HG02970 (cell line): ENCODE measurements around the gene LINGO4.

Experiments
- ATAC-seq: cut with Tn5 transposase; IDR thresholded peaks from one replicate; pipeline ENCODE4 v1.9.1; 2021; ENCODE audit warnings: mild to moderate bottlenecking, moderate library complexity, moderate number of reproducible peaks; ENCODE audit not compliant: unreplicated experiment, low FRiP score

The LINGO4 gene

GRCh38 chr1:151805066-151805820 lies at the start of gene LINGO4:
LINGO4 (minus strand) TSS chr1:151805419; CDS start chr1:151802704, 2,715 bp downstream.
- no peak for ATAC-seq

GRCh38 chr1:151854658-151855057 lies 49.4 kb upstream of the LINGO4 start:
- ATAC-seq = no peak

- no peak for ATAC-seq
Measured at GRCh38 chr1:151853411-151853943, 48.3 kb upstream of the LINGO4 start, which contains the start of gene THEM5. THEM5 (minus strand) TSS chr1:151853712; CDS start chr1:151853565, 147 bp downstream.

GRCh38 chr1:151852733-151853132 lies 47.5 kb upstream of the LINGO4 start:
- no peak for ATAC-seq

- no peak for ATAC-seq
Measured at GRCh38 chr1:151851886-151852285, 46.7 kb upstream of the LINGO4 start.

- no peak for ATAC-seq
Measured at GRCh38 chr1:151849871-151850270, 44.7 kb upstream of the LINGO4 start.

GRCh38 chr1:151849126-151849525 lies 43.9 kb upstream of the LINGO4 start:
- no peak for ATAC-seq

- no peak for ATAC-seq
Measured at GRCh38 chr1:151847867-151848596, 42.8 kb upstream of the LINGO4 start.

- ATAC-seq = no peak
Measured at GRCh38 chr1:151846686-151847237, 41.5 kb upstream of the LINGO4 start.

GRCh38 chr1:151846062-151846568 lies 40.9 kb upstream of the LINGO4 start:
- ATAC-seq = no peak

GRCh38 chr1:151843398-151843797 lies 38.2 kb upstream of the LINGO4 start:
- ATAC-seq = no peak

GRCh38 chr1:151841141-151841540 lies 35.9 kb upstream of the LINGO4 start:
- no peak for ATAC-seq

- no peak for ATAC-seq
Measured at GRCh38 chr1:151840421-151840820, 35.2 kb upstream of the LINGO4 start.

GRCh38 chr1:151839457-151840403 lies 34.5 kb upstream of the LINGO4 start, which contains the start of gene C2CD4D:
C2CD4D (minus strand) TSS chr1:151839820; CDS start chr1:151838989, 831 bp downstream.
- ATAC-seq = no peak

- ATAC-seq = no peak
Measured at GRCh38 chr1:151839082-151839412, 33.8 kb upstream of the LINGO4 start.

GRCh38 chr1:151838222-151839081 lies 33.2 kb upstream of the LINGO4 start:
- no peak for ATAC-seq

- ATAC-seq = no peak
Measured at GRCh38 chr1:151837884-151838221, 32.6 kb upstream of the LINGO4 start.

- ATAC-seq = no peak
Measured at GRCh38 chr1:151837197-151837596, 32.0 kb upstream of the LINGO4 start.

- no peak for ATAC-seq
Measured at GRCh38 chr1:151835596-151835995, 30.4 kb upstream of the LINGO4 start.
